Measurements from ENCODE around the gene KLHL14. TPM values are rescaled to one million over a fixed set of nuclear protein-coding genes. Genes with fewer than 3 reads are reported as not detected.

The KLHL14 gene
- total RNA-seq, 1 experiment from 2014 or later: 6.7 TPM

GRCh38 chr18:32732165-32732564 is 40.7 kb downstream of the KLHL14 start:
- no TSS peak for BruUV-seq (replicated peaks)
- CTCF ChIA-PET: no interaction called here
- Histone ChIP-seq H3K36me3 (ENCODE audit: control insufficient read depth, insufficient read depth, low read length) (no peaks in the 10 kb centered on the region), H3K9me3 (ENCODE audit: control insufficient read depth, insufficient read depth, low read depth, low read length) (no peaks in the 10 kb centered on the region), H3K4me3 (ENCODE audit: low read depth in 2 of 2, low read length in 2 of 2) (no peak overlapping the region), H3K27me3 (ENCODE audit: control insufficient read depth, insufficient read depth, low read length) (no peaks in the 10 kb centered on the region), H3K27ac (ENCODE audit: low read length) (no peak overlapping the region), H3K4me1 (ENCODE audit: control insufficient read depth, insufficient read depth, low read length) (no peaks in the 10 kb centered on the region)
- POLR2A ChIA-PET: no interaction called here
- in situ Hi-C loops (cut with HindIII; ENCODE audit: low pct_unique_long_range_greater_than_20kb, low sequenced_read_pairs): no loop called here
- TF ChIP-seq REST (IDR thresholded peaks at IDR 0.05; ENCODE audit: insufficient read depth in 1 of 2, low read depth in 2 of 2, low read length in 1 of 2) (no peak), SIN3A (IDR thresholded peaks at IDR 0.05; ENCODE audit: borderline replicate concordance, insufficient read depth, low read depth, low read length) (no peak), TCF7L2 (IDR thresholded peaks at IDR 0.05; ENCODE audit: low read depth, low read length) (no peak)
- intact Hi-C loops (cut with micrococcal nuclease; ENCODE audit: unreplicated experiment): no loop called here
- no peak for ATAC-seq
- DNase-seq (ENCODE audit: low read depth, low spot score): no peak

GRCh38 chr18:32730620-32731091 is 42.2 kb downstream of the KLHL14 start:
- no TSS peak for BruUV-seq (replicated peaks)
- Histone ChIP-seq H3K27ac (ENCODE audit: low read length) (peak overlapping the region; percentile 78), H3K9me3 (ENCODE audit: control insufficient read depth, insufficient read depth, low read depth, low read length) (no peaks in the 10 kb centered on the region), H3K4me1 (ENCODE audit: control insufficient read depth, insufficient read depth, low read length) (no peaks in the 10 kb centered on the region), H3K27me3 (ENCODE audit: control insufficient read depth, insufficient read depth, low read length) (no peaks in the 10 kb centered on the region), H3K36me3 (ENCODE audit: control insufficient read depth, insufficient read depth, low read length) (no peaks in the 10 kb centered on the region), H3K4me3 (ENCODE audit: low read depth in 2 of 2, low read length in 2 of 2) (peak overlapping the region; percentile 44 to 54)
- DNase-seq (ENCODE audit: low read depth, low spot score) (peak; percentile 38), ATAC-seq (peak; percentile 80)
- in situ Hi-C loops (cut with HindIII; ENCODE audit: low pct_unique_long_range_greater_than_20kb, low sequenced_read_pairs): no loop called here
- ChIA-PET CTCF (no interaction called here), POLR2A (interaction anchor here (0.5 to 0.6 kb wide), 2 partner anchors 23 to 31 kb away, joined by 9 to 11 read pairs; no protein-coding TSS in a partner anchor)
- TF ChIP-seq REST (IDR thresholded peaks at IDR 0.05; ENCODE audit: insufficient read depth in 1 of 2, low read depth in 2 of 2, low read length in 1 of 2): no peak
- no peak for TF ChIP-seq SIN3A (IDR thresholded peaks at IDR 0.05; ENCODE audit: borderline replicate concordance, insufficient read depth, low read depth, low read length)
- TF ChIP-seq CTCF (IDR thresholded peaks at IDR 0.05): no peak
- intact Hi-C loops (cut with micrococcal nuclease; ENCODE audit: unreplicated experiment): no loop called here
